ENCODE results near the gene FGF21.

The FGF21 gene

GRCh38 chr19:48742096-48742495 is 13.2 kb upstream of the FGF21 start:
- no peak for TF ChIP-seq CTCF (IDR thresholded peaks at IDR 0.05; ENCODE audit: poor library complexity, severe bottlenecking)
- no peak overlapping the region for H3K27ac ChIP-seq (ENCODE audit: poor library complexity, severe bottlenecking)
- H3K27me3 ChIP-seq (ENCODE audit: insufficient read depth, poor library complexity, severe bottlenecking) = no peaks in the 10 kb centered on the region
- H3K4me3 ChIP-seq (ENCODE audit: severe bottlenecking) = no peak overlapping the region
- no peak for ATAC-seq (ENCODE audit: low read depth)
- peaks cover 3% of the 10 kb centered on the region for H3K36me3 ChIP-seq (ENCODE audit: low read depth)
- H3K9me3 ChIP-seq (ENCODE audit: severe bottlenecking) = no peaks in the 10 kb centered on the region
- H3K4me1 ChIP-seq (ENCODE audit: insufficient read depth, poor library complexity, severe bottlenecking) = peaks cover 11% of the 10 kb centered on the region
- no peak for DNase-seq (ENCODE audit: low spot score)

GRCh38 chr19:48745208-48745995 is 9.9 kb upstream of the FGF21 start:
- H3K4me3 ChIP-seq (ENCODE audit: severe bottlenecking) = no peak overlapping the region
- H3K9me3 ChIP-seq (ENCODE audit: severe bottlenecking) = no peaks in the 10 kb centered on the region
- H3K27me3 ChIP-seq (ENCODE audit: insufficient read depth, poor library complexity, severe bottlenecking) = no peaks in the 10 kb centered on the region
- peaks cover 32% of the 10 kb centered on the region for H3K36me3 ChIP-seq (ENCODE audit: low read depth)
- ATAC-seq (ENCODE audit: low read depth) (peak; percentile 81), DNase-seq (ENCODE audit: low spot score) (no peak)
- no peak overlapping the region for H3K27ac ChIP-seq (ENCODE audit: poor library complexity, severe bottlenecking)
- TF ChIP-seq CTCF (IDR thresholded peaks at IDR 0.05; ENCODE audit: poor library complexity, severe bottlenecking) = no peak
- H3K4me1 ChIP-seq (ENCODE audit: insufficient read depth, poor library complexity, severe bottlenecking) = peaks cover 11% of the 10 kb centered on the region

GRCh38 chr19:48746110-48746509 is 9.2 kb upstream of the FGF21 start:
- no peak overlapping the region for H3K4me3 ChIP-seq (ENCODE audit: severe bottlenecking)
- no peaks in the 10 kb centered on the region for H3K9me3 ChIP-seq (ENCODE audit: severe bottlenecking)
- peaks cover 39% of the 10 kb centered on the region for H3K36me3 ChIP-seq (ENCODE audit: low read depth)
- no peak overlapping the region for H3K27ac ChIP-seq (ENCODE audit: poor library complexity, severe bottlenecking)
- peaks cover 7% of the 10 kb centered on the region for H3K4me1 ChIP-seq (ENCODE audit: insufficient read depth, poor library complexity, severe bottlenecking)
- ATAC-seq (ENCODE audit: low read depth) (no peak), DNase-seq (ENCODE audit: low spot score) (no peak)
- H3K27me3 ChIP-seq (ENCODE audit: insufficient read depth, poor library complexity, severe bottlenecking) = no peaks in the 10 kb centered on the region
- no peak for TF ChIP-seq CTCF (IDR thresholded peaks at IDR 0.05; ENCODE audit: poor library complexity, severe bottlenecking)

- no peak for DNase-seq (ENCODE audit: low spot score)
- Histone ChIP-seq H3K4me1 (ENCODE audit: insufficient read depth, poor library complexity, severe bottlenecking) (no peaks in the 10 kb centered on the region), H3K36me3 (ENCODE audit: low read depth) (peaks cover 40% of the 10 kb centered on the region), H3K27ac (ENCODE audit: poor library complexity, severe bottlenecking) (no peak within 1 kb of the TSS), H3K9me3 (ENCODE audit: severe bottlenecking) (no peaks in the 10 kb centered on the region), H3K27me3 (ENCODE audit: insufficient read depth, poor library complexity, severe bottlenecking) (no peaks in the 10 kb centered on the region), H3K4me3 (ENCODE audit: severe bottlenecking) (no peak within 1 kb of the TSS)
- TF ChIP-seq CTCF (IDR thresholded peaks at IDR 0.05; ENCODE audit: poor library complexity, severe bottlenecking) = no peak
- no peak for ATAC-seq (ENCODE audit: low read depth)
These were observed 8.4 kb upstream of the FGF21 start, which contains the start of gene IZUMO1 for GRCh38 chr19:48746738-48747575. IZUMO1 (minus strand) TSS chr19:48746909; CDS start chr19:48745859, 1,050 bp downstream.

Measured in RWPE2 (cell line).